Activated T-cell treated with anti-CD3 and anti-CD28 coated beads, Interleukin-2, amount 50 U/mL, for 4 hours (primary cell): Measurements from ENCODE around the gene CPT1A. TPM values are rescaled to one million over a fixed set of nuclear protein-coding genes. Genes with fewer than 3 reads are reported as not detected.

Experiments used
- ATAC-seq, 2 donors: fragments of 200-7000 bp; cut with Tn5 transposase; one replicate each; pipeline ENCODE4 v1.10.0; 2021
- DNase-seq: peaks from one replicate; pipeline ENCODE4 v3.0.0-alpha.2; 2020
- H3K27me3 Mint-ChIP-seq: one replicate; pipeline ENCODE4 v1.8.0; 2021; ENCODE audit warnings: low read depth, mixed read lengths
- H3K36me3 Mint-ChIP-seq: one replicate; pipeline ENCODE4 v1.8.0; 2022; ENCODE audit warnings: mixed read lengths; ENCODE audit not compliant: insufficient read depth
- H3K4me1 Mint-ChIP-seq: one replicate; pipeline ENCODE4 v1.8.0; 2021; ENCODE audit warnings: low read depth, mixed read lengths
- H3K4me3 Mint-ChIP-seq: one replicate; pipeline ENCODE4 v1.8.0; 2021; ENCODE audit warnings: mild to moderate bottlenecking, moderate library complexity, mixed read lengths
- H3K9me3 Mint-ChIP-seq: one replicate; pipeline ENCODE4 v1.8.0; 2021; ENCODE audit warnings: mixed read lengths
- total RNA-seq, 3 donors: library from RNA; stranded (reverse); gene quantifications; one replicate each; pipeline ENCODE4 v1.2.1, GENCODE V29; 2021

CPT1A gene
- total RNA-seq, 3 donors from 2014 or later: 12.3 to 15.8 (median 14.2) TPM

- H3K9me3 Mint-ChIP-seq: no peaks in the 10 kb centered on the region
- no peaks in the 10 kb centered on the region for H3K27me3 Mint-ChIP-seq
- H3K36me3 Mint-ChIP-seq: peaks cover 43% of the 10 kb centered on the region
- ATAC-seq (no peak), DNase-seq (no peak)
- no peak overlapping the region for H3K4me3 Mint-ChIP-seq
- H3K4me1 Mint-ChIP-seq: no peaks in the 10 kb centered on the region
Measured at GRCh38 chr11:68776442-68777235, 65.1 kb downstream of the CPT1A start.

GRCh38 chr11:68775951-68776388 is 65.7 kb downstream of the CPT1A start:
- H3K9me3 Mint-ChIP-seq: no peaks in the 10 kb centered on the region
- H3K27me3 Mint-ChIP-seq: no peaks in the 10 kb centered on the region
- DNase-seq (no peak), ATAC-seq (no peak)
- H3K36me3 Mint-ChIP-seq: peaks cover 43% of the 10 kb centered on the region
- H3K4me3 Mint-ChIP-seq: no peak overlapping the region
- no peaks in the 10 kb centered on the region for H3K4me1 Mint-ChIP-seq

- Mint-ChIP-seq H3K36me3 (peaks cover 35% of the 10 kb centered on the region), H3K4me3 (no peak overlapping the region), H3K9me3 (no peaks in the 10 kb centered on the region), H3K27me3 (no peaks in the 10 kb centered on the region), H3K4me1 (no peaks in the 10 kb centered on the region)
- DNase-seq (no peak), ATAC-seq (no peak)
Measured at GRCh38 chr11:68774194-68774585, 67.5 kb downstream of the CPT1A start.

GRCh38 chr11:68773521-68774193 is 68.1 kb downstream of the CPT1A start:
- no peak for ATAC-seq
- Mint-ChIP-seq H3K9me3 (no peaks in the 10 kb centered on the region), H3K4me3 (no peak overlapping the region), H3K4me1 (no peaks in the 10 kb centered on the region), H3K27me3 (no peaks in the 10 kb centered on the region), H3K36me3 (peaks cover 35% of the 10 kb centered on the region)
- DNase-seq: no peak

- DNase-seq (no peak), ATAC-seq (no peak)
- H3K4me1 Mint-ChIP-seq: no peaks in the 10 kb centered on the region
- H3K4me3 Mint-ChIP-seq: no peak overlapping the region
- H3K36me3 Mint-ChIP-seq: peaks cover 34% of the 10 kb centered on the region
- H3K27me3 Mint-ChIP-seq: no peaks in the 10 kb centered on the region
- H3K9me3 Mint-ChIP-seq: no peaks in the 10 kb centered on the region
Measured at GRCh38 chr11:68772936-68773335, 68.8 kb downstream of the CPT1A start.

GRCh38 chr11:68770781-68771180 is 70.9 kb downstream of the CPT1A start:
- DNase-seq (no peak), ATAC-seq (no peak)
- Mint-ChIP-seq H3K27me3 (no peaks in the 10 kb centered on the region), H3K4me1 (no peaks in the 10 kb centered on the region), H3K9me3 (no peaks in the 10 kb centered on the region), H3K36me3 (peaks cover 28% of the 10 kb centered on the region), H3K4me3 (no peak overlapping the region)

GRCh38 chr11:68767672-68768071 is 74.0 kb downstream of the CPT1A start:
- no peak for ATAC-seq
- Mint-ChIP-seq H3K27me3 (no peaks in the 10 kb centered on the region), H3K9me3 (no peaks in the 10 kb centered on the region), H3K4me1 (no peaks in the 10 kb centered on the region), H3K36me3 (peaks cover 19% of the 10 kb centered on the region), H3K4me3 (no peak overlapping the region)
- no peak for DNase-seq

GRCh38 chr11:68766786-68767185 is 74.9 kb downstream of the CPT1A start:
- ATAC-seq: no peak
- peaks cover 25% of the 10 kb centered on the region for H3K36me3 Mint-ChIP-seq
- H3K27me3 Mint-ChIP-seq: no peaks in the 10 kb centered on the region
- no peaks in the 10 kb centered on the region for H3K9me3 Mint-ChIP-seq
- no peaks in the 10 kb centered on the region for H3K4me1 Mint-ChIP-seq
- no peak for DNase-seq
- H3K4me3 Mint-ChIP-seq: no peak overlapping the region

GRCh38 chr11:68764746-68765145 is 77.0 kb downstream of the CPT1A start:
- DNase-seq (no peak), ATAC-seq (no peak)
- peaks cover 24% of the 10 kb centered on the region for H3K36me3 Mint-ChIP-seq
- H3K4me3 Mint-ChIP-seq: no peak overlapping the region
- H3K9me3 Mint-ChIP-seq: no peaks in the 10 kb centered on the region
- no peaks in the 10 kb centered on the region for H3K27me3 Mint-ChIP-seq
- H3K4me1 Mint-ChIP-seq: no peaks in the 10 kb centered on the region

- Mint-ChIP-seq H3K9me3 (no peaks in the 10 kb centered on the region), H3K4me3 (no peak overlapping the region), H3K36me3 (peaks cover 28% of the 10 kb centered on the region), H3K4me1 (no peaks in the 10 kb centered on the region), H3K27me3 (no peaks in the 10 kb centered on the region)
- ATAC-seq (peak in 1 of 2 donors; percentile 14), DNase-seq (no peak)
Measured at GRCh38 chr11:68763926-68764657, 77.6 kb downstream of the CPT1A start.

GRCh38 chr11:68763181-68763721 is 78.5 kb downstream of the CPT1A start:
- H3K4me3 Mint-ChIP-seq: no peak overlapping the region
- H3K4me1 Mint-ChIP-seq: no peaks in the 10 kb centered on the region
- peaks cover 23% of the 10 kb centered on the region for H3K36me3 Mint-ChIP-seq
- H3K9me3 Mint-ChIP-seq: no peaks in the 10 kb centered on the region
- ATAC-seq (no peak), DNase-seq (no peak)
- no peaks in the 10 kb centered on the region for H3K27me3 Mint-ChIP-seq

GRCh38 chr11:68762481-68762880 is 79.2 kb downstream of the CPT1A start:
- Mint-ChIP-seq H3K4me1 (no peaks in the 10 kb centered on the region), H3K4me3 (no peak overlapping the region), H3K36me3 (peaks cover 23% of the 10 kb centered on the region), H3K27me3 (no peaks in the 10 kb centered on the region), H3K9me3 (no peaks in the 10 kb centered on the region)
- DNase-seq: no peak
- ATAC-seq: no peak

- Mint-ChIP-seq H3K36me3 (peaks cover 27% of the 10 kb centered on the region), H3K9me3 (no peaks in the 10 kb centered on the region), H3K27me3 (no peaks in the 10 kb centered on the region), H3K4me3 (no peak overlapping the region), H3K4me1 (no peaks in the 10 kb centered on the region)
- DNase-seq (no peak), ATAC-seq (no peak)
Measured at GRCh38 chr11:68761801-68762200, 79.9 kb downstream of the CPT1A start.

GRCh38 chr11:68759991-68760390 is 81.7 kb downstream of the CPT1A start:
- no peak for DNase-seq
- no peaks in the 10 kb centered on the region for H3K9me3 Mint-ChIP-seq
- peaks cover 29% of the 10 kb centered on the region for H3K36me3 Mint-ChIP-seq
- no peak overlapping the region for H3K4me3 Mint-ChIP-seq
- ATAC-seq: no peak
- H3K27me3 Mint-ChIP-seq: no peaks in the 10 kb centered on the region
- H3K4me1 Mint-ChIP-seq: no peaks in the 10 kb centered on the region
